ENCODE measurements around the gene SCRN2.

GRCh38 chr17:47810200-47810821 is 30.8 kb downstream of the SCRN2 start:
- TF ChIP-seq CTCF (IDR thresholded peaks at IDR 0.05) (no peak), POLR2A (IDR thresholded peaks at IDR 0.05) (no peak)
